Prostate gland (tissue), 2 donors: ENCODE data around the gene VPS13D. TPM values are rescaled to one million over a fixed set of nuclear protein-coding genes. Genes with fewer than 3 reads are reported as not detected.

ENCODE experiments used
- DNase-seq: peaks from one replicate; pipeline ENCODE4 v3.0.0-alpha.2; 2019; ENCODE audit warnings: low spot score
- H3K27ac ChIP-seq, 2 donors: fragments of 200-600 bp; sonication (generic); 2 replicates each; pipeline ENCODE4 v1.5.1; 2017 to 2019
- H3K27me3 ChIP-seq: fragments of 200-600 bp; sonication (generic); replicated peaks from 2 replicates; pipeline ENCODE4 v1.5.1; 2019; ENCODE audit not compliant: insufficient read depth
- H3K36me3 ChIP-seq, 2 donors: fragments of 200-600 bp; sonication (generic); 1 replicate in 1 of 2; 2 replicates in 1 of 2; pipeline versions ENCODE4 v1.5.1 to v1.8.1; 2017 to 2019
- H3K4me1 ChIP-seq: fragments of 200-600 bp; sonication (generic); replicated peaks from 2 replicates; pipeline ENCODE4 v1.5.1; 2019
- H3K4me3 ChIP-seq, 2 donors: fragments of 200-600 bp; sonication (generic); 2 replicates each; pipeline ENCODE4 v1.5.1; 2017 to 2019
- H3K9me3 ChIP-seq: fragments of 200-600 bp; sonication (generic); 2 replicates; pipeline ENCODE4 v1.5.1; 2017
- POLR2A ChIP-seq: fragments of 450-650 bp; IDR thresholded peaks from one replicate; pipeline ENCODE4 v1.6.1; 2016; ENCODE audit warnings: antibody characterized with exemption, mild to moderate bottlenecking
- POLR2AphosphoS5 ChIP-seq: sonication (generic); formaldehyde crosslinking; IDR thresholded peaks from one replicate; pipeline ENCODE4 v1.6.1; 2017; ENCODE audit warnings: antibody characterized with exemption
- WGBS: methylation state at CpG from one replicate; pipeline ENCODE4 v1.1.5; 2018; 5-methylcytosine and 5-hydroxymethylcytosine counted together
- intact Hi-C: fragments of 100-400 bp; cut with DNase I; formaldehyde crosslinking; loops from one replicate; pipeline ENCODE4 v1.14.2; 2022
- total RNA-seq, 2 donors: library from RNA; depleted of rRNA; stranded (reverse); fragments of >200 nt; gene quantifications; one replicate each; pipeline ENCODE4 v1.1.0, GENCODE V29; 2016
- TF ChIP-seq, protein P1 (sequence below), 4 experiments: fragments of 200-600 bp in 2 of 4; fragments of 450-650 bp in 2 of 4; sonication (generic) in 2 of 4; IDR thresholded peaks; 1 replicate in 3 of 4; 2 replicates in 1 of 4; pipeline ENCODE4 v1.5.1; 2016 to 2019; ENCODE audit warnings: antibody characterized with exemption in 4 of 4, mild to moderate bottlenecking in 2 of 4, moderate library complexity in 2 of 4

The VPS13D gene
- total RNA-seq, 2 donors from 2014 or later = 60.7 to 80.8 TPM

DNA sequence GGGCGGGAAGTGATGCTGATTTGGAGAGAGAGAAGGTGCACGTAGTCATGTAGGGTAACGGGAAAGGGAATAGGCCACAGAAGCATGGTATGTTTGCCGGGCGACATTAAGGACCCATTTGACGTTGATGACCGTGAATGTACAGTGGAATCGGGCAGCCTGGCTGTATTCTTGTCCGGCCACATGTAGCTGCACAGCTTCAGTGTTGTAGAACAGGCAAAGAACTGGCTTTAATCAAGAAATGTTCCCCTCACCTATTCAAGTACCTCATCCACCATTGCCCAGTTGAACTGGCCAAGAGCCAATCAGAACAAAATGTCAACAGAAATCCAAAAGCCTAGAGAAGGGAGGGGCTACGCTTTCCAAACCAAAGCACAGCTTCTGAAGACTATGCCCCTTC is 283.4 kb downstream of the VPS13D start:
- WGBS = 97% methylated on average over 10 of the region's 10 CpGs
- Histone ChIP-seq H3K9me3 (no peaks in the 10 kb centered on the region), H3K36me3 (no peaks in the 10 kb centered on the region), H3K27ac (no peak overlapping the region), H3K27me3 (no peaks in the 10 kb centered on the region), H3K4me1 (no peaks in the 10 kb centered on the region), H3K4me3 (no peak overlapping the region)
- TF ChIP-seq POLR2AphosphoS5 = no peak
- TF ChIP-seq POLR2A = no peak
- TF ChIP-seq, protein P1, sequence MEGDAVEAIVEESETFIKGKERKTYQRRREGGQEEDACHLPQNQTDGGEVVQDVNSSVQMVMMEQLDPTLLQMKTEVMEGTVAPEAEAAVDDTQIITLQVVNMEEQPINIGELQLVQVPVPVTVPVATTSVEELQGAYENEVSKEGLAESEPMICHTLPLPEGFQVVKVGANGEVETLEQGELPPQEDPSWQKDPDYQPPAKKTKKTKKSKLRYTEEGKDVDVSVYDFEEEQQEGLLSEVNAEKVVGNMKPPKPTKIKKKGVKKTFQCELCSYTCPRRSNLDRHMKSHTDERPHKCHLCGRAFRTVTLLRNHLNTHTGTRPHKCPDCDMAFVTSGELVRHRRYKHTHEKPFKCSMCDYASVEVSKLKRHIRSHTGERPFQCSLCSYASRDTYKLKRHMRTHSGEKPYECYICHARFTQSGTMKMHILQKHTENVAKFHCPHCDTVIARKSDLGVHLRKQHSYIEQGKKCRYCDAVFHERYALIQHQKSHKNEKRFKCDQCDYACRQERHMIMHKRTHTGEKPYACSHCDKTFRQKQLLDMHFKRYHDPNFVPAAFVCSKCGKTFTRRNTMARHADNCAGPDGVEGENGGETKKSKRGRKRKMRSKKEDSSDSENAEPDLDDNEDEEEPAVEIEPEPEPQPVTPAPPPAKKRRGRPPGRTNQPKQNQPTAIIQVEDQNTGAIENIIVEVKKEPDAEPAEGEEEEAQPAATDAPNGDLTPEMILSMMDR (IDR thresholded peaks at IDR 0.05) = no peak
- intact Hi-C loops = no loop called here
- DNase-seq = no peak

DNA sequence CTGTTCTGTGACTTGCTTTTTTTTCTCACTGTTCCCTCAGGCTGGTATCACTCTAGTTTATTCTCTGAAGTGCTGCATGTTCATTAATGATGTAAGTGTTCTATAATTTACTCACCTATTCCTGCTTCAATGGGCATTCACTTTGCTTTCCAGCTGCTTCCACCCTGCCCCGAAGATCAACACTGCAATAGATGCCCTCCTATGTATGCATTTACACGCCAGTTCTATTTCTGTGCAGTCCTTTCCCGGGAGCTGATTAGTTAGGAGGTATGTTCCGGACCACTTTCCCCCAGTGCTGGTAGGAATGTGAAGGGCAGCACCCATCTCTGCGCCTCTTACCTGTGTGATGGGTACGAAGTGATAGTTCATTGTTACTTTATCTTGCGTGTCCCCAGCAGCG is 284.8 kb downstream of the VPS13D start:
- H3K36me3 ChIP-seq = no peaks in the 10 kb centered on the region
- no peak for DNase-seq
- H3K9me3 ChIP-seq = no peaks in the 10 kb centered on the region
- TF ChIP-seq POLR2A = no peak
- TF ChIP-seq POLR2AphosphoS5 = no peak
- TF ChIP-seq, protein P1 (IDR thresholded peaks at IDR 0.05) = no peak
- H3K27ac ChIP-seq = no peak overlapping the region
- no peaks in the 10 kb centered on the region for H3K4me1 ChIP-seq
- intact Hi-C loops = no loop called here
- 80% methylated on average over 8 of the region's 8 CpGs for WGBS
- H3K27me3 ChIP-seq = no peaks in the 10 kb centered on the region
- no peak overlapping the region for H3K4me3 ChIP-seq

DNA sequence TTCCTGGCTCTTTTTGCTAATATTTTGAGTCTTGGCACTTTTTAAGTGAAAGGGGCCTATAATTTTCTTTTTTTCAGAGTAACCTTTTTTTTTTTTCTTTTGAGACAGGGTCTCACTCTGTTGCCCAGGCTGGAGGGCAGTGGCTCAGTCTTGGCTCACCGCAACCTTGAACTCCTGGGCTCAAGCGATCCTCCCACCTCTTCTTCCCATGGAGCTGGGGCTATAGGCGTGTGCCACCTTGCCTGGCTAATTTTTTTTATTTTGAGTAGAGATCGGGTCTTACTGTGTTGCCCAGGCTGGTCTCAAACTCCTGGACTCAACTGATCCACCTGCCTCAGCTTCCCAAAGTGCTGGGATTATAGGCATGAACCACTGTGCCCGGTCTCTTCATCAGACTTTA is 285.4 kb downstream of the VPS13D start:
- no peak overlapping the region for H3K27ac ChIP-seq
- TF ChIP-seq POLR2AphosphoS5 (no peak), POLR2A (no peak)
- TF ChIP-seq, protein P1 (IDR thresholded peaks at IDR 0.05) = no peak
- H3K9me3 ChIP-seq = no peaks in the 10 kb centered on the region
- DNase-seq = no peak
- intact Hi-C loops = no loop called here
- no peak overlapping the region for H3K4me3 ChIP-seq
- H3K36me3 ChIP-seq = no peaks in the 10 kb centered on the region
- 91% methylated on average over 5 of the region's 5 CpGs for WGBS
- no peaks in the 10 kb centered on the region for H3K27me3 ChIP-seq
- no peaks in the 10 kb centered on the region for H3K4me1 ChIP-seq

DNA sequence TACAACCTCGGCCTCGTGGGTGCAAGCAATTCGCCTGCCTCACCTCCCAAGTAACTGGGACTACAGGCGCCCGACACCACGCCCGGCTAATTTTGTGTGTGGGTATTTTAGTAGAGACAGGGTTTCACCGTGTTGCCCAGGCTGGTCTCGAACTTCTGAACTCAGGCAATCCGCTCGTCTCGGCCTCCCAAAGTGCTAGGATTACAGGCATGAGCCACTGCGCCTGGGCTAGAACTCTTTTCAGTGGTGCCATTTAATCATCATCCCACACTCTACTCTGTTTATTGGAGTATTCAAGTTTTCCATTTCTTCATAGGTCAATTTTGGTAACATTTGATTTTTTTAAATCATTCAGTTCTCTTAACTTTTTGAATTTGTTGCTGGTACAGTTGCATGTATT is 286.9 kb downstream of the VPS13D start:
- H3K27ac ChIP-seq = no peak overlapping the region
- H3K9me3 ChIP-seq = no peaks in the 10 kb centered on the region
- DNase-seq = no peak
- intact Hi-C loops = no loop called here
- H3K36me3 ChIP-seq = no peaks in the 10 kb centered on the region
- H3K27me3 ChIP-seq = no peaks in the 10 kb centered on the region
- WGBS = 95% methylated on average over 13 of the region's 13 CpGs
- no peak for TF ChIP-seq POLR2AphosphoS5
- TF ChIP-seq, protein P1 (IDR thresholded peaks at IDR 0.05) = no peak
- TF ChIP-seq POLR2A = no peak
- no peak overlapping the region for H3K4me3 ChIP-seq
- H3K4me1 ChIP-seq = no peaks in the 10 kb centered on the region

DNA sequence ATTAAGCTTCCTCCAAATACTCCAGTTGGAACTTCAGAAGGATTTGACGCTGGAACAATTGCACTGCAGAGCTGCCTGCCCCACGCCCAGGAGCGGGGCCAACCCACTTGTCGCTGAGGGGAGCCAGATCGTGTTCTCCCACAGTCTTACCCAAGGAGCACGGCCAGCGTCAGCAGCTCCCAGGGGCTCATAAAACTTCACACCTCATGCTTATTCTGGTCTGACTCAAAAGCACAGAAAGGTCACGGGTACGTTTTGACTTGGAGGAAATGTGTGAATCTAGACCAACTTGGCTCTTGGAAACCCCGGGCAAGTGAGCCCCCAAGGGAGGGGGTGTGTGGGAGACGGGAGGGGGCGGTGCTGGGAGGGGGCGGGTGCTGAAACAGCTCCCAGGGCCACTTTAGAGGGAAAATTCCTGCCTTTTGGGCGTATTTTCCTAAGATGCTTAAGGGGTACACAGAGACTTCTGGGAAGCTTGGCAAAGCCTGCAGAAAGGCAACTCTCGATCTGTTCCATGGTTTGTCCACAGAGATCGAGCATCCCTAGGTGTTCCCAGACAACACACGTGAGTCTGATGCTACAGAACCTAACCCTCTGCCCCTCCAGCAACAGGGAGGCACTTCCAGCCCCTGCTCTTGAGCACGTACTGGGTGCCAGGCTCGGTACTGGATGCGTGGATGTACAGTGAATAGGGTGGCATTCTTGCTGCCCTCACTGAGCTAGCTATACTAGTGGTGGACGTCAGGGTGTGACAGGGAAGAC is 289.3 kb downstream of the VPS13D start:
- TF ChIP-seq POLR2AphosphoS5 = peak; percentile 30
- TF ChIP-seq POLR2A = no peak
- H3K27me3 ChIP-seq = no peaks in the 10 kb centered on the region
- peak overlapping the region in 1 of 2 donors; percentile 46 for H3K27ac ChIP-seq
- no peaks in the 10 kb centered on the region for H3K4me1 ChIP-seq
- H3K36me3 ChIP-seq = no peaks in the 10 kb centered on the region
- intact Hi-C loops = no loop called here
- H3K4me3 ChIP-seq = no peak overlapping the region
- 9% methylated on average over 21 of the region's 21 CpGs for WGBS
- peak; percentile 36 for DNase-seq
- no peaks in the 10 kb centered on the region for H3K9me3 ChIP-seq
